HG02970 (cell line): ENCODE results near the gene BPTF.
A peak's percentile ranks its signal among the peaks of the same experiment; 100 is the strongest.
"Not testable (repeated sequence)": the region's sequence is repeated elsewhere in the genome, so short reads cannot be mapped to it uniquely, and the experiment has no call there.

Source experiments
- ATAC-seq: cut with Tn5 transposase; IDR thresholded peaks from one replicate; pipeline ENCODE4 v1.9.1; 2021; ENCODE audit warnings: mild to moderate bottlenecking, moderate library complexity, moderate number of reproducible peaks; ENCODE audit not compliant: unreplicated experiment, low FRiP score

BPTF gene, protein sequence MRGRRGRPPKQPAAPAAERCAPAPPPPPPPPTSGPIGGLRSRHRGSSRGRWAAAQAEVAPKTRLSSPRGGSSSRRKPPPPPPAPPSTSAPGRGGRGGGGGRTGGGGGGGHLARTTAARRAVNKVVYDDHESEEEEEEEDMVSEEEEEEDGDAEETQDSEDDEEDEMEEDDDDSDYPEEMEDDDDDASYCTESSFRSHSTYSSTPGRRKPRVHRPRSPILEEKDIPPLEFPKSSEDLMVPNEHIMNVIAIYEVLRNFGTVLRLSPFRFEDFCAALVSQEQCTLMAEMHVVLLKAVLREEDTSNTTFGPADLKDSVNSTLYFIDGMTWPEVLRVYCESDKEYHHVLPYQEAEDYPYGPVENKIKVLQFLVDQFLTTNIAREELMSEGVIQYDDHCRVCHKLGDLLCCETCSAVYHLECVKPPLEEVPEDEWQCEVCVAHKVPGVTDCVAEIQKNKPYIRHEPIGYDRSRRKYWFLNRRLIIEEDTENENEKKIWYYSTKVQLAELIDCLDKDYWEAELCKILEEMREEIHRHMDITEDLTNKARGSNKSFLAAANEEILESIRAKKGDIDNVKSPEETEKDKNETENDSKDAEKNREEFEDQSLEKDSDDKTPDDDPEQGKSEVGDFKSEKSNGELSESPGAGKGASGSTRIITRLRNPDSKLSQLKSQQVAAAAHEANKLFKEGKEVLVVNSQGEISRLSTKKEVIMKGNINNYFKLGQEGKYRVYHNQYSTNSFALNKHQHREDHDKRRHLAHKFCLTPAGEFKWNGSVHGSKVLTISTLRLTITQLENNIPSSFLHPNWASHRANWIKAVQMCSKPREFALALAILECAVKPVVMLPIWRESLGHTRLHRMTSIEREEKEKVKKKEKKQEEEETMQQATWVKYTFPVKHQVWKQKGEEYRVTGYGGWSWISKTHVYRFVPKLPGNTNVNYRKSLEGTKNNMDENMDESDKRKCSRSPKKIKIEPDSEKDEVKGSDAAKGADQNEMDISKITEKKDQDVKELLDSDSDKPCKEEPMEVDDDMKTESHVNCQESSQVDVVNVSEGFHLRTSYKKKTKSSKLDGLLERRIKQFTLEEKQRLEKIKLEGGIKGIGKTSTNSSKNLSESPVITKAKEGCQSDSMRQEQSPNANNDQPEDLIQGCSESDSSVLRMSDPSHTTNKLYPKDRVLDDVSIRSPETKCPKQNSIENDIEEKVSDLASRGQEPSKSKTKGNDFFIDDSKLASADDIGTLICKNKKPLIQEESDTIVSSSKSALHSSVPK (N-terminal part only)

DNA sequence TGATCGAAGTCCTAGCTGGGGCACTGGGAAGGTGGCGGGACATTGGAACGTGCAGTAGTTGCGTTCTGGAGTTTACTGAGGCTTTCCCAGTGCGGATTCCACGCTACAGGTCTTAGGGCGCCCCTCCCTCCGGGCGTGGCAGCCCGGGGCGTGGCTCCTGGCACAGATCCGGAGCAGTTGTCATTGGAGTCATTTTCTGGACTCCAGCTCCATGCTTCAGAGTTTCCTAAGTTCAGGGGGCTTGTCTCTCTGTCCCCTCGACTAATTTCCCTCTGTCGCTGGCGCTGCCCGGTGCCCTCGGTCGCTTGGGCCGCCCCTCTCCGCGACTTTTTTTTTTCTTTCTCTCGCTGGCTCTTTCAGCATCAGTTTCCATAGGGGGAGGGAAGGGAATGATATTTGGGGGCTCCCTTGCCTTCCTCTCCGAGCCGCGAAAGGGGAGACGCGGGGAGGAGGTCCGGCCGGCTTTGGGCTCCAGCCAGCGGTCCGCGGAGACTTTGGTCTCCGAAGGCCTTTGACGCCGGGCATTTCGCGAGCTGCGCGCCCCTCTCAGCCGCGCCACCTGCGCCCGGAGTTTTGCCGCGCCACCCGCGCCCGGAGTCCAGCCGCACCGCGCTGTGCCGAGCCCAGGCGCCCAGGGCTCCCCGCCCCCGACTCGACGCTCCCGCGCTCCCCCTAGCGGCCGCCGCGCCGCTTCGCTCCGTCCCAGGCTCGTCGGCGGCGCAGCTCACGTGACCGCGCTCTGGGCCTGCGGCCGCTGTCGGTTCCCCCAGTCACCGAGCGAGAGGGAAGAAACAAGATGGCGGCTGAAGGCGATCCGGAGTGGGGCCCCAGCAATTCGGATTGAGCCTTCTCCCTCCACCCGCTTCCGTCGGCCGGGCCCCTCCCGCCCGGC lies at the start of gene BPTF:
TSS of gene BPTF (plus strand) at position 769 of the 892 bp plus-strand sequence. CDS start 222 bp downstream, outside the sequence.
- peak; percentile 78 for ATAC-seq

DNA sequence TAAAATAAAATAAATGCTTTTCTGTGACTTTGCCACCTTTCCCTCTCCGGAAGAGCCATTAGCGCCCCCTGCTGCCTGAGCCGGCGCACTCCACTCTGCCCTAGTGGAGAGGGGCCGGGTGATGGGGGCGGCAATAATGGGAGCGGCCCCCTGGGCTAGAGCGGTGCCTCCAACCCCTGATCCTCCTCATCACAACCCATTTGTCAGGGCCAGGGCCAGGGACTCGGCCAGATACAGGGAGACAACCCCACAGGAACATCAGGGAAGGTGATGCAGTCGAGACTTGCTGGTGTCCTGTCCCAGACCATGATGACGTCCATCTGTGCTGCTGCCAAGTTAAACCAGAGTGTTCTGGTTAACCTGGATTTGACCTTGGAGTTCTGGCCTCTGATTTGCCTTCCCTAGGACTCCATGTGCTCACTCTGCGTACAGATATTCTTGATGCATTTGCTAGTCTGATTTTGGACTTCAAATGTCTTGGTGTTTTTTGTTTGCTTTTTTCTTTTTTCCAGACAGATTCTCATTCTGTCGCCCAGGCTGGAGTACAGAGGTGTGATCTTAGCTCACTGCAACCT lies 46.1 kb upstream of the BPTF start:
- no peak for ATAC-seq

DNA sequence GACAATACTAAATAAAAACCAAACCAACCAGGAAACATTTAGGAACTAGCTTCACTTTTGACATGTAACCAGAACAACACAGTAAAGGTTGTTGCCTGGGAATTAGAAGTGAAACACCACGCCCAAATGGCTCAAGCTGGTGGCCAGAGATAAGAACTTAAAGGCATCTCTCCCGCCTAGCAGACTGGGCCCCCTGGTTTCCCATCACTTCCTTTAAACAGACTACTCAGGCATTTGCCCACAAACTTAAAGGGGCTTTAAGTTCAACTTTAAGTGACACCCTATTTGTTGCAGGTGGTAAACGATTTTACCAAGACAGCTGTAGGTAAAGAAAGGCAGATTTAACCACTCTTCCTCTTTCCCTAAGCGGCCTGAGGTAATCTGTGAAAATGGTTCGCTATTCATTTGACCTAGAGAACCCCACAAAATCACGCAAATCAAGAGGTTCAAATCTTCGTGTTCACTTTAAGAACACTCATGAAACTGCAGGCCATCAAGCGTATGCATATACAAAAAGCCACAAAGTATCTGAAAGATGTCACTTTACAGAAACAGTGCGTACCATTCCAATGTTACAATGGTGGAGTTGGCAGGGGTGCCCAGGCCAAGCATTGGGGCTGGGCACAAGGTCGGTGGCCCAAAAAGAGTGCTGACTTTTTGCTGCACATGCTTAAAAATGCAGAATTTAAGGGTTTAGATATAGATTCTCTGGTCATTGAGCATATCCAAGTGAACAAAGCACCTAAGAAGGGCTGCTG lies 40.8 kb upstream of the BPTF start:
- no peak for ATAC-seq

DNA sequence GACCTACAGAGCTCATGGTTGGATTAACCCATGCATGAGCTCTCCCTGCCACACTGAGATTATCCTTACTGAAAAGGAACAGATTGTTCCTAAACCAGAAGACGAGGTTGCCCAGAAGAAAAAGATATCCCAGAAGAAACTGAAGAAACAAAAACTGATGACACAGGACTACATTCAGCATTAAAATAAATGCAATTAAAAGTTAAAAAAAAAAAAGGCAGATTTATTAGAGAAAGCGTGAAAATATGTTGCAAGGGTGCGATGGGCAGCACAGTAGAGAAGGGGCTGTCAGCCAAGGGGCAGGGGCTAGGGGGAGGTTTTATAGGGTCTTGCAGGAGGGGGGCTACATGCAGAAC lies 40.2 kb upstream of the BPTF start:
- ATAC-seq = no peak

DNA sequence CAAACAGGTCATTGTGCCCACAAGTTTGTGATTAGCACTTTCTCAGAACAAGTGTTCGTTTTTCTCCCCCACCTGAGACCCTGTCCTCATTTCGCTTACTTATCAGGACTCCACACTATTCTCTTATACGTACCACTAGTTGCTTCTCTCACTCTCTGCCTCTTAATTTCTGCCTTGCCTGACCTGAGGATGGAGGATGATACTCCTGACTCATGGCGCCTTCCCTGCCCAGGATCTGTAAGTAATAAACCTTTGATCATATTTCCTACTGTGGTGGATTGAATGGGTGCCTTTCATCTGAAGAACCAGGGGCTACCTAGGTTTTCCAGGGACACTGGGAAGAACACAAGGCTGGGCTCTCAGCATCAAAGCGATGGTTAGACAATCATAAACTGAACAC lies 39.8 kb upstream of the BPTF start:
- no peak for ATAC-seq

DNA sequence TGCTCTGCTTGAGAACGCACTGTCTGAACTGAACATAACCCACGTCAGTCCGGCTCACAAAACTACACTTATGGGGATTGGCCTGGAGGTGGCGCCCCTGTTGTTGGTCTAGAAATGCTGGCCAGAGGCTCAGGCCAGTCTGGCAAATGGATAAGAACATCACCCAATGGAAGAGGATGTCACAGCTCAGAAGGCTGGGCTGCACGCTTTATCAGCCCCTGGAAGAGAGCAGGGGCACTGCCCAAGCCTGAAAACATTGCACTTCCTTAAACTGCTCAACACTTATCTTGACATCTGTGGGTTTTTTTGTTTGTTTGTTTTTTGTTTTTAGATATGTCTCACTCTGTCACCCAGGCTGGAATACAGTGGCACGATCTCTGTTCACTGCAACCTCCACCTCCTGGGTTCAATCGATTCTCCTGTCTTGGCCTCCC lies 24.8 kb upstream of the BPTF start:
- ATAC-seq = no peak

DNA sequence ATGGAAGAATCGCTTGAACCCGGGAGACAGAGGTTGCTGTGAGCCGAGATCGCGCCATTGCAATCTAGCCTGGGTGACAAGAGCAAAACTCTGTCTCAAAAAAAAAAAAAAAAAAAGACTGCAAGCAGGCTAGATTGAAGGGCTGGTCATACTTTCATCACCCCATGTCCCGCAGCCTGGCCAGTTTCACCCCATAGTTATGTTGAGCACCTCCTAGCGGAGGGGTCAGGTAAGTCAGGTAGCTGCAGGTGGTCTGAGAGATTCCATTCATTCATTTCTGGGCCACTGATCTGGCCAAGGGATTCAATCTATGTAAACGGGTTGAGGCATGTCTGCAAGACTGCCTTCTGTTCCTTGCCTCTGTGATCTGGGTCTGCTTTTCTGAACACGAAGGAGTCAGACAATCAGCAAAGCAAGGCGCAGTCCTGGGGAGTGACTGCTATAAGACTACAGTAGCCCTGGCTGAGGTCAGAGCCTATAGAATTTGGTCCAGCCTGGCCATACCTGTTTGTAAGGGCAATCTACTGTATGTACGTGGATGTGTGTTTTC lies 23.6 kb upstream of the BPTF start:
- ATAC-seq = no peak

DNA sequence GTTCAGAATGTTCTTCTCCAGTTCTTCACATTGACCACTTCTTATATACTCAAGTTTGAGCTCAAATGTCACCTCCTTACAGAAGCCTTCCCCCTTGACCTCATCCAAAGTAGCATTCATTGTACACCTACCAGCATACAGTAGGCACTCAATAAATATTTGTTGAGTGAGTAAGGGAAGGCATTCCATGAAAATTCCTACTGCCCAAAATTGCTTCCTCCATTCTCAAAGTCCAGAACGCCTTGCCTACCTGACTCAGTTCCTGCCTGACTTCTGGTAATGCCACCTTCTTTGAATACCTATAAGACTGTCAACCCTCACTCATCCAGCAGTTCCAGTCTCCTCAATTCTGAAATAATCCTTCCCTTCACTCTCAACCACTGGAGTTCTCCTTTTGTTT lies 14.8 kb upstream of the BPTF start:
- ATAC-seq = no peak

DNA sequence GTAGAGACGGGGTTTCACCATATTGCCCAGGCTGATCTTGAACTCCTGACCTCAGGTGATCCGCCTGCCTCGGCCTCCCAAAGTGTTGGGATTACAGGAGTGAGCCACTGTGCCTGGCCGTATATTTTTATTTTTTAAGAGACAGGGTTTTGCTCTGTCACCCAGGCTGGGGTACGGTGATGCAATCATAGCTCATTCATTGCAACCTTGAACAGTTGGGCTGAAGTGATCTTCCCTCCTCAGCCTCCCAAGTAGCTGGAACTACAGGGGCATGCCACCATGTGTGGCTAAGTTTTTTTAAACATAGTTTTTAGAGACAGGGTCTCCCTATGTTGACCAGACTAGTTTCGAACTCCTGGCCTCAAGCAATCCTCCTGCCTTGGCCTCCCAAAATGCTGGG lies 12.9 kb upstream of the BPTF start:
- not testable (repeated sequence) for ATAC-seq

DNA sequence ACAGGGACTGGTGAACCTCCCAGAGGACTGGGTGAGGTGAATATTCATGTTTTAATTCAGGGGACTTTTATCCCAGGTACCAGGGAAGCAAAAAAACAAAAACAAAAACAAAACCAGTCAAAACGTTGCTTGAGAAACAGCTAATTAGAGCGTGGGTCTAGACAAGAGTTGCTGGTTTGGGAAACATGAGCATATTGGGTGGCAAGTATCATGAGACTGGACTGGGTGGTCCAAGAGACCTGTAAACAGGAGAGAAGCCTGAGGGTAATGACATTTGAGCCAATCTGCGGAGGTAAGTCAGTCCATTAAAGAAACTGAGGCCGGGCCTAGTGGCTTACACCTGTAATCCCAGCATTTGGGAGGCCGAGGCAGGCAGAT lies 11.5 kb upstream of the BPTF start:
- no peak for ATAC-seq

DNA sequence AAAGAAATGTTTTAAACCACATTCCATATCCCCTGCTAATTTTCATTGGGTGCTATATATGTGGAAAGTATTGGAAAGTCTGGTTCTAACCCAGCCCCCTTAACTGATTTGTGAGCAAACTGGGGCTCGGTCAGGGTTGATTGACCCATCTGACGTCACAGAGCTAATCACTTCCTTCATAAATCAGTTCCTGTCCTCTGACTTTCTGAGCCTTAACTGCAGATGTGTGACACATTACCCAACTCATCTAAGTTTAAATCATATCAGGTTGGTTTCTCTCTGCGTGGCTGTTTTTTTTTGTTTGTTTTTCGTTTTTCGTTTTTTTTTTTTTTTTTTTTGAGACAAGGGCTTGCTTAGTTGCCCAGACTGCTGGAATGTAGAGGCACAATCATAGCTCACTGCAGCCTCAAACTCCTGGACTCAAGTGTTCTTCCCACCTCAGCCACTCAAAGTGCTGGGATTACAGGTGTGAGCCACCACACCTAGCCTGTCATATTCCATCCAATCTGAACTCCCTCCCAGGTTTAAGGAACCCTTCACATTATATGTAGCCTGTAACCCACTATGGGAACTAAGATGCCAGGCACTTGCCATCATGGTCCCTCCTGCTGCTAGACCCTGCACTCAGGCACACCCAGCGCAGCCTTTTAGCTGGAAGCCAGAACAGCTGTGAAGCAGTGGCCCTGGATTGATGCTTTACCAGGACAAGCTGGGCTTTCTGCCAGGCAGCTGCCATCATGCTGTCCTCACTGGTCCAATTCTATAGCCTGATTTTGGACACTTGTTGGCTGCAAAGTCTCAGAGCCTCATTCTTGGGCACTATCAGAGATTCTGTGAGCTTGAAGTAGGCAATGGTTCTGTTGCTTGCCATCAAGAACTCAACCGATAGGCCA lies 6.9 kb upstream of the BPTF start:
- no peak for ATAC-seq

DNA sequence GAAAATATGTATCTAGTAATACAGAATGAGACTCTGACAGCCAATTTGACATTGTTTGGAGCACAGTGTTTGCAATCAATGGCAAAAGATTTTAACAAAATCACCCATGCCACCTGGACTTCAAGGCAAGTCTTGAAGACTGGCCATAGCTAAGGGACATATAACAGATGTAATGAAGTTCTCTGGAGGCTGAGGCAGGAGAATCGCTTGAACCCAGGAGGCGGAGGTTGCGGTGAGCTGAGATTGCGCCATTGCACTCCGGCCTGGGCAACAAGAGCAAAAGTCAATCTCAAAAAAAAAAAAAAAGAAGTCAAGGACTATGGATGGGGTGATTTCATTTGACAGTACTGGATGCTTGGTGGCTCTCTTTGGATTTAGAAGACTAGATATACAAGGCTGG lies 5.6 kb upstream of the BPTF start:
- no peak for ATAC-seq

DNA sequence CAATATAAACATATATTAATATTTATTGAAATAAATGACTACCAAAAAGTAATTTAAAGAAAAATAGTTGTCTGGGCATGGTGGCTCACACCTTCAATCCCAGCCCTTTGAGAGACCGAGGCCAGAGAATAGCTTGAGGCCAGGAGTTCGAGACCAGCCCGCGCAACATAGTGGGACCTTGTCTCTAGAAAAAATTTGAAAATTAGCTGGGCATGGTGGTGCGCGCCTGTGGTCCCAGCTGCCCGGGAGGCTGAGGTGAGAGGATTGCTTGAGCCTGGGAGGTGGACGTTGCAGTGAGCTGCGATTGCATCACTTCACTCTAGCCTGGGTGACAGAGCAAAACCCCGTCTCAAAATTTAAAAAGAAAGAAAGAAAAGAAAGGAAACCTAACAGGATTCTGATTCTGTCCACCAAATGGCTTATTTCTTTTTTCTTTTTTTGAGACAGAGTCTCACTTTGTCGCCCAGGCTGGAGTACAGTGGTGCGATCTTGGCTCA lies 3.4 kb upstream of the BPTF start:
- no peak for ATAC-seq

DNA sequence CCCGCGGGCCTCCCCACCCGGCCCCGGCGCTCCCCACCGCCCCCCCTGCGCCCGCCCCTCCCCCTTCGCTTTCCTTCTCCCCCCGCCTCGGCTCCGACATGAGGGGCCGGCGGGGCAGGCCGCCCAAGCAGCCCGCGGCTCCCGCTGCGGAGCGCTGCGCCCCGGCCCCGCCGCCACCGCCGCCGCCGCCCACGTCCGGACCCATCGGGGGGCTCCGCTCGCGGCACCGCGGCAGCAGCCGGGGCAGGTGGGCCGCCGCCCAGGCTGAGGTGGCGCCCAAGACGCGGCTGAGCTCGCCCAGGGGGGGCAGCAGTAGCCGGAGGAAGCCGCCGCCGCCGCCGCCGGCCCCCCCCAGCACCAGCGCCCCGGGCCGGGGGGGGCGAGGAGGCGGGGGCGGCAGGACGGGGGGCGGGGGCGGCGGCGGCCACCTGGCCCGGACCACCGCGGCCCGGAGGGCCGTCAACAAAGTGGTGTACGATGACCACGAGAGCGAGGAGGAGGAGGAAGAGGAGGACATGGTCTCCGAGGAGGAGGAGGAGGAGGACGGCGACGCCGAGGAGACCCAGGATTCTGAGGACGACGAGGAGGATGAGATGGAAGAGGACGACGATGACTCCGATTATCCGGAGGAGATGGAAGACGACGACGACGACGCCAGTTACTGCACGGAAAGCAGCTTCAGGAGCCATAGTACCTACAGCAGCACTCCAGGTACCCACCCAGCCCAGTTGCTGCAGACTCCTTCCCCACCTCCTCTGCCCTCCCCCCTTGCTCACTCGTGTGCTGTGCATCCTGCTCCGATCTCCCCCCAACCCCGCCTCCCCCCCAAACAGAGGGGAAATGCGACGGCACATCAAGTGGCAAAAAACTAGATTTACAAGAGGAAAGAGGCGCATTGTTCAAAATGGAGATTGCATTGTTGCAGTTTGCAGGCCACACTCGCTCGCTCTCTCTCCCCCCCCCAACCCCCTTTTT lies 611 bp downstream of the BPTF start:
- ATAC-seq = peak; percentile 40

DNA sequence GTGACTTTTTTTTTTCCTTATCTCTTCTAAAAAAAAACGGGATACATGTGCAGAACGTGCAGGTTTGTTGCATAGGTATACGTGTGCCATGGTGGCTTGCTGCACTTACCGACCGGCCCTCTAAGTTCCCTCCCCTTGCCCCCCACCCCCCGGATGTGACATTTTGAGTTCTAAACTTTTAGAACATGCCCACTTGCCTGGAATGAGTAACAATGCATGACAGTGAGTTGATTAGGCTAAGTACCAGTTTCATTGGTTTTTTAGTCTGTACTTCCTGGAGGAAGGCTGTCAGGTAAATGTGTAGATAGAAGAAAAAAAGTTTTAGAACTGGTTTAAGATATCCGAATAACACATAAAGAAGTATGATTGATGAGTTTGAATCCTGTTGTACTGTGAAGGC lies 4.0 kb downstream of the BPTF start:
- no peak for ATAC-seq

DNA sequence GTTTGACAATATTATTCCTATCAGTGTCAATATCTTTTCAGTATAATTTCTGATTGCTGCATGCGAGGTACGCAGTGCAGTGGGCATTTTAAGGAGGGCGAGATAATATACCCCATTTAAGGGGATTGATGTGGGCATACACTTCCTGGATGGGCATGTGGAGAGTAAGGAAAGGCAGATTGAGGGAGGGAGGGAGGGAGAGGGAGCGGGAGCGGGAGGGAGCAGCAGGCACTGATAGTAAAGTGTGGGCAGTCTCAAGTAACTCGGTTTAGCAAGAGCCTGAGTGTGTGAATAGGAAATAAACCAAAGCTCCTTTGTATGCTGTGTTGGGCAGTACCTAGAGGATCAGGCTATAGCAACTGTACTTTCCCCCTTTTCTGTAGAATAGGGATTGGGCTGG lies 5.1 kb downstream of the BPTF start:
- ATAC-seq = no peak
